Measurements from ENCODE around the gene NFIX. TPM values are rescaled to one million over a fixed set of nuclear protein-coding genes. Genes with fewer than 3 reads are reported as not detected.

The NFIX gene
- total and polyA plus RNA-seq, 9 of the 15 experiments (the other 6 are each of a cell fraction or from before 2014, with no cell fraction given): 0.28 to 26.8 (median 5.4) TPM

- TF ChIP-seq EWSR1 (IDR thresholded peaks at IDR 0.05; ENCODE audit: borderline replicate concordance, low read depth, partially characterized antibody) (no peak), POLR2A (conservative IDR thresholded peaks at IDR 0.05) (peak; percentile 89), HDGF (IDR thresholded peaks at IDR 0.05) (peak; percentile 45; the same call in 1 of the 2 replicates), CEBPG (CRISPR knock-in tag; IDR thresholded peaks at IDR 0.05) (0 out of 2 replicates have a peak, but pooled peaks have one; percentile 1), CEBPG (tag; conservative IDR thresholded peaks at IDR 0.05 in 1 of 2, IDR thresholded peaks at IDR 0.05 in 1 of 2) (no peak), CEBPB (tag; IDR thresholded peaks at IDR 0.05) (no peak), NFRKB (IDR thresholded peaks at IDR 0.05; ENCODE audit: low read depth) (peak; percentile 66), ZFP36 (IDR thresholded peaks at IDR 0.05; ENCODE audit: low read depth, low read length, partially characterized antibody) (no peak), ZBTB43 (CRISPR knock-in tag; IDR thresholded peaks at IDR 0.05) (no peak), HOMEZ (CRISPR knock-in tag; IDR thresholded peaks at IDR 0.05) (0 out of 2 replicates have a peak, but pooled peaks have one; percentile 51), MAX (CRISPR knock-in tag; IDR thresholded peaks at IDR 0.05) (peak; percentile 9; the same call in 1 of the 2 replicates), LCOR (CRISPR knock-in tag; IDR thresholded peaks at IDR 0.05) (peak; percentile 6; the same call in 1 of the 2 replicates), ID3 (CRISPR knock-in tag; IDR thresholded peaks at IDR 0.05) (no peak), ID3 (tag; IDR thresholded peaks at IDR 0.05) (no peak), TSHZ1 (CRISPR knock-in tag; IDR thresholded peaks at IDR 0.05) (no peak), ZNF77 (CRISPR knock-in tag; IDR thresholded peaks at IDR 0.05) (peak; percentile 73; the same call in 1 of the 2 replicates), ZNF217 (CRISPR knock-in tag; IDR thresholded peaks at IDR 0.05) (no peak), MYBL2 (IDR thresholded peaks at IDR 0.05; ENCODE audit: low read depth) (no peak), MYBL2 (CRISPR knock-in tag; IDR thresholded peaks at IDR 0.05; ENCODE audit: borderline replicate concordance) (no peak), TGIF2 (CRISPR knock-in tag; IDR thresholded peaks at IDR 0.05) (peak; percentile 65; the same call in 1 of the 2 replicates), ZEB2 (IDR thresholded peaks at IDR 0.05) (no peak), NR3C1 (CRISPR knock-in tag; IDR thresholded peaks at IDR 0.05) (no peak), MYC (IDR thresholded peaks at IDR 0.05; ENCODE audit: low read depth, low read length) (no peak), MYC (CRISPR knock-in tag; IDR thresholded peaks at IDR 0.05; ENCODE audit: borderline replicate concordance, low read depth) (0 out of 2 replicates have a peak, but pooled peaks have one; percentile 30)
These were observed 107.1 kb downstream of the NFIX start (continued) for GRCh38 chr19:13102416-13102665.
